ENCODE data around the gene NDUFS1.
"Not testable (repeated sequence)": the region's sequence is repeated elsewhere in the genome, so short reads cannot be mapped to it uniquely, and the experiment has no call there.

GRCh38 chr2:206207316-206207715 lies 48.1 kb upstream of the NDUFS1 start:
- not testable (repeated sequence) for TF ChIP-seq CTCF (IDR thresholded peaks at IDR 0.05); POLR2AphosphoS5 (IDR thresholded peaks at IDR 0.05; ENCODE audit: low read depth, low read length)

All from Panc1 (cell line).